ENCODE results near the gene PRSS22. TPM values are rescaled to one million over a fixed set of nuclear protein-coding genes. Genes with fewer than 3 reads are reported as not detected.

The PRSS22 gene
- total RNA-seq, 2 donors from 2014 or later, result 5.0 to 6.2 TPM

DNA sequence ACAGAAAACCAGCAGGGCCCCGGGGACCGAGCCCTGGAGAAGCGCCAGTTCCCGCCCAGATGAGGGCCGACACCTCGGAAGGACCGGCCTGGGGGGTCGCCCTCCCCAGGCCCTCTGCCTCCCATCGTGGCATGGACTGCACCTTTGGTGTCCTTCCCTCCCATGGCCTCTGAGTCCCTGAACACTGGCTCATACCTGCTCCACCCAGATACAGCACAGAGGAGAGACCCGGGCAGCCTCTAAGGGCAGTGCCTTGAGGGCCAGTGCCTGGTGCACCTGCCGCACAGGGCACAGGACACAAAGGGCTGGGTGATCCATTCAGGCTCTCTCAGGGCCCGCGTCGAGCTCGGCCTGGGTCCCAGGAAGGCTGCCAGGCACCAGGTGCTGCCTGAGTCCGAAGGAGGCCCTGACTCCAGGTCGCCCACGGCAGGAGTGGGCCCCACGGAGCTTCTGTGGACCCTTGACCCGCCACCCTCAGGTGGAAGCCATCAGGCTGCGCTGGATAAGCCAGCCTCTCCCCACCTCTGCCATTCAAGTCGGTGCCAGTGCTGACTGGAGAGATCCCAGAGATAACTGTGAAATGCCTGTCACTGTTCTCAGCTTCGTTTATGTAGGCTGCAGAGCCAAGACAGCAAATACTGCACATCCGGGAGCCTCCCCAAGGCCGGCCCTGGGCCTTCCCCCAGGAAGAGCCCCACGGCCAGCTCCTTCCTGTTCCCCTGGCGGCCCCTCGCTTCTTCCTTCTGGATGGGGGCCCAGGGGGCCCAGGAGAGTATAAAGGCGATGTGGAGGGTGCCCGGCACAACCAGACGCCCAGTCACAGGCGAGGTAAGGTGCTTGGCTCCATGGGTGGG lies 28.2 kb downstream of the PRSS22 start, which contains the start of gene ZG16B:
TSS of gene ZG16B (plus strand) at position 803 of the 854 bp plus-strand sequence. CDS start 139 bp downstream, outside the sequence.
- WGBS, 2 experiments (ENCODE audit: insufficient coverage in 1 of 2, insufficient read length in 1 of 2), result 84 to 85% methylated on average over 19 to 32 of the region's 32 CpGs
- no peak for DNase-seq
- no peaks in the 10 kb centered on the region for H3K27me3 Mint-ChIP-seq (ENCODE audit: insufficient read depth)
- Histone ChIP-seq H3K4me1 (ENCODE audit: control insufficient read depth, insufficient read depth, low read length) (no peaks in the 10 kb centered on the region), H3K36me3 (ENCODE audit: control insufficient read depth, insufficient read depth, low read length) (no peaks in the 10 kb centered on the region), H3K27ac (ENCODE audit: low read depth, low read length) (no peak within 1 kb of the TSS), H3K27me3 (ENCODE audit: control insufficient read depth, insufficient read depth, low read length, poor library complexity, severe bottlenecking) (no peaks in the 10 kb centered on the region), H3K4me3 (ENCODE audit: low read length) (no peak within 1 kb of the TSS), H3K9ac (ENCODE audit: extremely low read depth, low read length, poor library complexity, severe bottlenecking) (no peak within 1 kb of the TSS), H3K9me3 (ENCODE audit: control insufficient read depth, low read length) (no peaks in the 10 kb centered on the region)
- no peaks in the 10 kb centered on the region for H3K36me3 Mint-ChIP-seq (ENCODE audit: low read depth)
- no peak within 1 kb of the TSS for H3K27ac Mint-ChIP-seq
- H3K9me3 Mint-ChIP-seq, result no peaks in the 10 kb centered on the region
- no peak within 1 kb of the TSS for H3K4me3 Mint-ChIP-seq
- TF ChIP-seq, protein P1, sequence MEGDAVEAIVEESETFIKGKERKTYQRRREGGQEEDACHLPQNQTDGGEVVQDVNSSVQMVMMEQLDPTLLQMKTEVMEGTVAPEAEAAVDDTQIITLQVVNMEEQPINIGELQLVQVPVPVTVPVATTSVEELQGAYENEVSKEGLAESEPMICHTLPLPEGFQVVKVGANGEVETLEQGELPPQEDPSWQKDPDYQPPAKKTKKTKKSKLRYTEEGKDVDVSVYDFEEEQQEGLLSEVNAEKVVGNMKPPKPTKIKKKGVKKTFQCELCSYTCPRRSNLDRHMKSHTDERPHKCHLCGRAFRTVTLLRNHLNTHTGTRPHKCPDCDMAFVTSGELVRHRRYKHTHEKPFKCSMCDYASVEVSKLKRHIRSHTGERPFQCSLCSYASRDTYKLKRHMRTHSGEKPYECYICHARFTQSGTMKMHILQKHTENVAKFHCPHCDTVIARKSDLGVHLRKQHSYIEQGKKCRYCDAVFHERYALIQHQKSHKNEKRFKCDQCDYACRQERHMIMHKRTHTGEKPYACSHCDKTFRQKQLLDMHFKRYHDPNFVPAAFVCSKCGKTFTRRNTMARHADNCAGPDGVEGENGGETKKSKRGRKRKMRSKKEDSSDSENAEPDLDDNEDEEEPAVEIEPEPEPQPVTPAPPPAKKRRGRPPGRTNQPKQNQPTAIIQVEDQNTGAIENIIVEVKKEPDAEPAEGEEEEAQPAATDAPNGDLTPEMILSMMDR (conservative IDR thresholded peaks at IDR 0.05), result no peak
- no peaks in the 10 kb centered on the region for H3K4me1 Mint-ChIP-seq

DNA sequence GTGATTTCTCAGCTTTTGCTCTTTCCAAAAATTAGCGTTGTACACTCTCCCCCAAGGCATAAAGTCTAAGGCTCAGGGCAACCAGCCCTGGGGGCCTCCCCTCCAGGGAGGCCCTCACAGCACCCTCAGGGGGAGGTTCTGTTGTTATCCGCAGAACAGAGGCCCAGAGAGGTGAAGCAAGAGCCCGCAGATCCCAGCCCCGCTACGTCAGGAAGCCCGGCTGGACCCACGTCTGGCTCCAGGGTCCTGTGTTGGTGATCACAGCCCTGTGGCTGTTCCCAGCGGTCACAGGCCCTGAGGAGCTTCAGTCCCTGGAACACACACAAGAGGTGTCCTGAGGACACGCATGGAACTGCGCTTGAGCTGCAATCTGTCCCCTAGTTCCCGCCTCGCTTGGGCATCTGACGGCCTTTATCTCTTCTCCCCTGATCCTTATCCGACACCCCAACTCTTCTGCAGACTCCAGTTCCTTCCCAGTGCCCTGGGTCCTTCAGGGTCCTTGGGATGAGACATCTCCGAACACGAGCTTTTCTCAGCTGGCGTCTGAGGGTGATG lies 29.0 kb downstream of the PRSS22 start:
- Histone ChIP-seq H3K4me3 (ENCODE audit: low read length) (no peak overlapping the region), H3K9ac (ENCODE audit: extremely low read depth, low read length, poor library complexity, severe bottlenecking) (no peak overlapping the region), H3K27me3 (ENCODE audit: control insufficient read depth, insufficient read depth, low read length, poor library complexity, severe bottlenecking) (no peaks in the 10 kb centered on the region), H3K36me3 (ENCODE audit: control insufficient read depth, insufficient read depth, low read length) (no peaks in the 10 kb centered on the region), H3K27ac (ENCODE audit: low read depth, low read length) (no peak overlapping the region), H3K4me1 (ENCODE audit: control insufficient read depth, insufficient read depth, low read length) (no peaks in the 10 kb centered on the region), H3K9me3 (ENCODE audit: control insufficient read depth, low read length) (no peaks in the 10 kb centered on the region)
- Mint-ChIP-seq H3K4me1 (no peaks in the 10 kb centered on the region), H3K4me3 (no peak overlapping the region), H3K27ac (no peak overlapping the region), H3K36me3 (ENCODE audit: low read depth) (no peaks in the 10 kb centered on the region), H3K9me3 (no peaks in the 10 kb centered on the region), H3K27me3 (ENCODE audit: insufficient read depth) (no peaks in the 10 kb centered on the region)
- no peak for DNase-seq
- WGBS, 2 experiments (ENCODE audit: insufficient coverage in 1 of 2, insufficient read length in 1 of 2), result 89 to 96% methylated on average over 11 to 17 of the region's 17 CpGs
- TF ChIP-seq, protein P1 (conservative IDR thresholded peaks at IDR 0.05), result no peak

DNA sequence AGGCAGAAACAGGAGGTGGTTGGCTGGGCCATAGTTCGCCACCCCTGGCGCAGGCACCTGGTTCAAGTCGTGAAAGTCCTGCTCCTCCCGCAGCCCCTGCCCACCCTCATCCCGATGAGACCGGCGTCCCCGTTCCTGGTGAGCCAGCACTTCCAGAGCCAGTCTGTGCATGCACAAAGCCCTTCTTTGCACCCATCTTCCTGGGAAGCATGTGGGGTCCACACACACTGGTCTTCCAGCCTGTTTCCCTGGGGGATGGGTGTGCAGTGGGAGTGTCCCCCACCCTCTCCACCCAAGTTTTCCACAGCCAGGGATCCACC lies 29.5 kb downstream of the PRSS22 start:
- Mint-ChIP-seq H3K27ac (no peak overlapping the region), H3K4me1 (no peaks in the 10 kb centered on the region), H3K36me3 (ENCODE audit: low read depth) (no peaks in the 10 kb centered on the region), H3K27me3 (ENCODE audit: insufficient read depth) (no peaks in the 10 kb centered on the region), H3K9me3 (no peaks in the 10 kb centered on the region), H3K4me3 (no peak overlapping the region)
- WGBS, 2 experiments (ENCODE audit: insufficient coverage in 1 of 2, insufficient read length in 1 of 2), result 94 to 97% methylated on average over 4 to 8 of the region's 8 CpGs
- no peaks in the 10 kb centered on the region for H3K36me3 ChIP-seq (ENCODE audit: control insufficient read depth, insufficient read depth, low read length)
- H3K27ac ChIP-seq (ENCODE audit: low read depth, low read length), result no peak overlapping the region
- DNase-seq, result no peak
- H3K9me3 ChIP-seq (ENCODE audit: control insufficient read depth, low read length), result no peaks in the 10 kb centered on the region
- no peak overlapping the region for H3K4me3 ChIP-seq (ENCODE audit: low read length)
- H3K27me3 ChIP-seq (ENCODE audit: control insufficient read depth, insufficient read depth, low read length, poor library complexity, severe bottlenecking), result no peaks in the 10 kb centered on the region
- no peak overlapping the region for H3K9ac ChIP-seq (ENCODE audit: extremely low read depth, low read length, poor library complexity, severe bottlenecking)
- TF ChIP-seq, protein P1 (conservative IDR thresholded peaks at IDR 0.05), result no peak
- no peaks in the 10 kb centered on the region for H3K4me1 ChIP-seq (ENCODE audit: control insufficient read depth, insufficient read depth, low read length)
